Measurements from ENCODE around the gene CABCOCO1. TPM values are rescaled to one million over a fixed set of nuclear protein-coding genes. Genes with fewer than 3 reads are reported as not detected.

Gene CABCOCO1
- total RNA-seq, 2 donors from 2014 or later: 0.35 TPM; not detected in 1

DNA sequence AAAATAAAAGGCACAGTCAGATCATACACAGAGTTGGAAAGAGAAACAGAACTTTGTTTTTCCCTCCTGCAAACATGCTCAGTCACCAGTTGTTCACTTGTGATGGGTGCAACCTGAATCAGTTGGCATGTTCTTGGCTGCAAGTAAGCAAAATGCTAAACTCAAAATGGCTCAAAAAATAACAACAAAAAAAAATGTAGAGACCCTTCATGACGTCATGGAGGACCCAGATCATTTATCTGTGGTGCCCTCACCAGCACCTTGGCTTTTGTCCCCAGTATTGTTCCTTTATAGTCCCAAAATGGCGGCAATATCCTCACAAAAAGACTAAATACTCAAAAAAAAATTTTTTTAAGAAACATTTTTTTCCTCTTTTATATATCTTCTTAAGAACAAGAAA lies 112.4 kb downstream of the CABCOCO1 start:
- H3K4me3 ChIP-seq: no peak overlapping the region
- H3K36me3 ChIP-seq: no peaks in the 10 kb centered on the region
- TF ChIP-seq, protein P1, sequence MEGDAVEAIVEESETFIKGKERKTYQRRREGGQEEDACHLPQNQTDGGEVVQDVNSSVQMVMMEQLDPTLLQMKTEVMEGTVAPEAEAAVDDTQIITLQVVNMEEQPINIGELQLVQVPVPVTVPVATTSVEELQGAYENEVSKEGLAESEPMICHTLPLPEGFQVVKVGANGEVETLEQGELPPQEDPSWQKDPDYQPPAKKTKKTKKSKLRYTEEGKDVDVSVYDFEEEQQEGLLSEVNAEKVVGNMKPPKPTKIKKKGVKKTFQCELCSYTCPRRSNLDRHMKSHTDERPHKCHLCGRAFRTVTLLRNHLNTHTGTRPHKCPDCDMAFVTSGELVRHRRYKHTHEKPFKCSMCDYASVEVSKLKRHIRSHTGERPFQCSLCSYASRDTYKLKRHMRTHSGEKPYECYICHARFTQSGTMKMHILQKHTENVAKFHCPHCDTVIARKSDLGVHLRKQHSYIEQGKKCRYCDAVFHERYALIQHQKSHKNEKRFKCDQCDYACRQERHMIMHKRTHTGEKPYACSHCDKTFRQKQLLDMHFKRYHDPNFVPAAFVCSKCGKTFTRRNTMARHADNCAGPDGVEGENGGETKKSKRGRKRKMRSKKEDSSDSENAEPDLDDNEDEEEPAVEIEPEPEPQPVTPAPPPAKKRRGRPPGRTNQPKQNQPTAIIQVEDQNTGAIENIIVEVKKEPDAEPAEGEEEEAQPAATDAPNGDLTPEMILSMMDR (IDR thresholded peaks at IDR 0.05): no peak
- H3K9me3 ChIP-seq: no peaks in the 10 kb centered on the region
- DNase-seq (ENCODE audit: low spot score): no peak
- H3K27me3 ChIP-seq: no peaks in the 10 kb centered on the region
- no peak overlapping the region for H3K27ac ChIP-seq
- peaks cover 0 to 5% of the 10 kb centered on the region in 2 donors for H3K4me1 ChIP-seq

DNA sequence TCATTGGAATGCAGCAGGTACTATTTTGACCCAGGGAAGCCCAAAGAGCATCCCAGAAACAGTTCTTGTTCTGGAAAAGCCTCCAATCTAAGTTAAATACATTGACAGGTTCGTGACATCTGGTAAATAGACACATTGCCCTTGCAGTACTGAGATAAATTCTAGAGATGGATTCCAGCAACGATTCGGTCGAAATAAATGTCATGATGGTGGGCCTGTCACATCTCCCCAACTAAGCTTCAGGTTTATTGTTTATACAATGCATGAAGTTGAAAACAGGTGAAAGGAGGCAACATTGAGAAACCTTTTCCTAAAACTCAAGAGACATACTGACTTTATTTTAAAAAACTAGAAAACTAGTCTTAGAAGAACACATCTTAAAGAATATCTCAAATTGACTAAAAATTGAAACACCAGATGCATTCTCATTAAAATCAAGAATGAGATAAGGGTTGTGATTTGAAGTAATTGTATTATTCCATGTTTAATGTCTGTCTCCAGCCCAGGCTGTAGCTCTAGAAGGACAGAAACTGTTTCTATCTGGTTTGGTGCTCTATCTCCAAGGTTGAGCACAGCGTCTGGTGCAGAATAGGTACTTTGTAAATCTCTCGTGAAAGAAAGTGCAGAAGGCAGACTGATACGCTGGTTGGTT lies 114.0 kb downstream of the CABCOCO1 start:
- DNase-seq (ENCODE audit: low spot score): no peak
- no peak overlapping the region for H3K4me3 ChIP-seq
- H3K27ac ChIP-seq: no peak overlapping the region
- TF ChIP-seq, protein P1 (IDR thresholded peaks at IDR 0.05): no peak
- H3K27me3 ChIP-seq: no peaks in the 10 kb centered on the region
- no peaks in the 10 kb centered on the region for H3K9me3 ChIP-seq
- no peaks in the 10 kb centered on the region for H3K36me3 ChIP-seq
- H3K4me1 ChIP-seq: peaks cover 0 to 5% of the 10 kb centered on the region in 2 donors

DNA sequence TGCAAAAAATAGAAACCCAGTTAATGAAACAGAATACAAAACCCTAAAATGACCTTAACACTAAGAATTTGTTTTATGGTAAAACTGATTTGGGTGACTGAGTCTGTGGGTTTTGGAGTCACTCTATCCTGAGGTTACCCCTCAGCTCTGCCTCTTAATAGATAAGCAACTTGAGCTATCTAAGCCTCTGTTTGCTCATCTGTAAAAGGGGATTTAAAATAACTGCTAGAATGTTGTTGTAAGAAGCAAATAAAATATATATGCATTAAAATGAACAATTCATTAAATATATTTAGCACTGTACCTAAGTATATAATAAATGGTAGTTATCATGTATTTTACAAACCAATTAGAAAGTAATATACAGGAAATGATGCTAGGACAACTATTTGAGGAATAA lies 115.4 kb downstream of the CABCOCO1 start:
- Histone ChIP-seq H3K4me1 (peaks cover 0 to 5% of the 10 kb centered on the region in 2 donors), H3K9me3 (no peaks in the 10 kb centered on the region), H3K27me3 (no peaks in the 10 kb centered on the region), H3K27ac (no peak overlapping the region), H3K36me3 (no peaks in the 10 kb centered on the region), H3K4me3 (no peak overlapping the region)
- no peak for DNase-seq (ENCODE audit: low spot score)
- TF ChIP-seq, protein P1 (IDR thresholded peaks at IDR 0.05): no peak

DNA sequence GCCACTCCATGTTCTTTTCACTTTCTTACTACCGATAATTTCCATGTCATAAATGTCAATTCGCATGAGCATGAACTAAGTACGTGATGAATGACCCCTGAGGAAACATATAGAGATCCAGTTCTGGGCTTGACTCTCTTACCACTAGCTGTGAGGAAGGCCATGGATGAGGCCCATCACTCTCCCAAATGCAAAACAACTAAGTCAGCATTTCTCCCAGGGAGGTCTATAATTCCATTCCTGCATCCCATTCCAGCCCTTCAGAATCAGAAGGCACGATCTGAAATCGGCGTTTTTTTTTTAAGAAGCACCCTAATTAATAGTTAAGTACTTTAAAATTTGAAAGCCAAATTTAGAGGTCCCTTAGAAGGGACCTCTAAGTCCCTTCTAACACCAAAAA lies 116.5 kb downstream of the CABCOCO1 start:
- no peaks in the 10 kb centered on the region for H3K27me3 ChIP-seq
- no peaks in the 10 kb centered on the region for H3K9me3 ChIP-seq
- peaks cover 0 to 5% of the 10 kb centered on the region in 2 donors for H3K4me1 ChIP-seq
- DNase-seq (ENCODE audit: low spot score): no peak
- no peaks in the 10 kb centered on the region for H3K36me3 ChIP-seq
- TF ChIP-seq, protein P1 (IDR thresholded peaks at IDR 0.05): no peak
- no peak overlapping the region for H3K27ac ChIP-seq
- no peak overlapping the region for H3K4me3 ChIP-seq

DNA sequence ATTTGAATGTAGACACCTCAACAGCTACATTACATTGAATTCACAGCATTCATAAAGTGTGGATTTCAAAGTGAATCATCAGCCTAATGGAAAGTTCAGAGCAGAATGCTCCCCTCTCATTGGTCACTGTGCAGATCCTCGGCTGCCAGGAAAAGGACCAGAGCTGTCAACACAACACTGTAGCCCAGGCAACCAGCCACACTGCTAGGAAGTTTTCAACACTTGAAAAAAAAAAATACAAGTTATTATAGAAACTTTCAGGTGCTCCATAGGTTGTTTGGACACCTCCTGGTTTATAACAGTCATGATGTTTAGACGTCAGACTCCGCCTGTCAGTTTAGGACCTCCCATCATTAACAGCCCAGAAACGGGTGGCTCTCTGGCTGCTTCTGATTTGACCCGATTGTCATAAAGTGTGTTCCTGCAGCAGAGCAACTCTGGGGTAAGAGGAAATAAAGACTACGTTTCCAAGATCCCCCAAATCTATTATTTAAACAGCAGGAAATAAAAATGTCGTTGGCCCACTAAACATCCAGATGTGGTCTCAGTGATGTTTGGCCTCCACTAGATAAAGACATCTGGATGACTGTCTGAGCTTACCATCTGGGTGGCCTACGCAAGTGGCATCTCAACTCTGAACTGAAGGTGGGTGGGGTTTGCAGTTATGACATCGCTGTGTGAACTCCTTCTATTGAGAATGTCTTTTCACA lies 117.4 kb downstream of the CABCOCO1 start:
- Histone ChIP-seq H3K36me3 (no peaks in the 10 kb centered on the region), H3K27me3 (no peaks in the 10 kb centered on the region), H3K27ac (no peak overlapping the region), H3K9me3 (no peaks in the 10 kb centered on the region), H3K4me1 (peaks cover 0 to 5% of the 10 kb centered on the region in 2 donors), H3K4me3 (no peak overlapping the region)
- TF ChIP-seq, protein P1 (IDR thresholded peaks at IDR 0.05): no peak
- DNase-seq (ENCODE audit: low spot score): peak; percentile 62
